Left lung (tissue), 10 donors: ENCODE data around the gene ACSM3. TPM values are rescaled to one million over a fixed set of nuclear protein-coding genes. Genes with fewer than 3 reads are reported as not detected.

ENCODE experiments used
- ATAC-seq: fragments of 200-7000 bp; cut with Tn5 transposase; one replicate; pipeline ENCODE4 v1.9.1; 2020; ENCODE audit warnings: moderate library complexity
- DNase-seq, 4 donors: peaks; one replicate each; pipeline ENCODE4 v3.0.0-alpha.2; 2013 to 2020
- H3K27ac ChIP-seq, 2 donors: fragments of 200-600 bp; sonication (generic) in 1 of 2; one replicate each; pipeline versions ENCODE4 v1.5.0 to v1.8.0; 2020 to 2021
- H3K27me3 ChIP-seq, 2 donors: fragments of 200-600 bp; sonication (generic) in 1 of 2; one replicate each; pipeline versions ENCODE4 v1.5.0 to v1.8.0; 2020 to 2021
- H3K36me3 ChIP-seq, 2 donors: fragments of 200-600 bp; sonication (generic) in 1 of 2; one replicate each; pipeline versions ENCODE4 v1.5.0 to v1.8.0; 2020 to 2021
- H3K4me1 ChIP-seq, 2 donors: fragments of 200-600 bp; one replicate each; pipeline ENCODE4 v1.8.0; 2021
- H3K4me3 ChIP-seq, 2 donors: fragments of 200-600 bp; sonication (generic) in 1 of 2; one replicate each; pipeline versions ENCODE4 v1.5.0 to v1.8.0; 2020 to 2021; ENCODE audit warnings: mild to moderate bottlenecking in 1 of 2
- H3K9me3 ChIP-seq, 2 donors: fragments of 200-600 bp; sonication (generic) in 1 of 2; one replicate each; pipeline versions ENCODE4 v1.5.0 to v1.8.0; 2020 to 2021
- intact Hi-C, 2 donors: fragments of 100-400 bp; cut with DNase I; formaldehyde crosslinking; loops; one replicate each; pipeline versions ENCODE4 v1.11.2 to v1.14.2; 2022
- polyA plus RNA-seq, 6 donors: library from polyadenylated mRNA; unstranded; fragments of 120-200 nt; gene quantifications; one replicate each; pipeline ENCODE4 v1.2.1, GENCODE V29; 2013; ENCODE audit not compliant: insufficient read length in 6 of 6
- total RNA-seq, 2 donors: library from RNA; stranded (reverse); fragmentation: NEBNext Ultra II Directional; extraction: Animal tissue kit (Norgen Biotek cat#: 25700); gene quantifications; one replicate each; pipeline ENCODE4 v1.2.1, GENCODE V29; 2021
- TF ChIP-seq, protein P1 (sequence below), 2 donors: fragments of 200-600 bp; sonication (generic) in 1 of 2; IDR thresholded peaks; one replicate each; pipeline versions ENCODE4 v1.5.0 to v1.8.0; 2021; ENCODE audit warnings: antibody characterized with exemption in 2 of 2
- donor health status: DM: no; HTN: yes; CAD: no.
- donor health status: DM: no; HTN: no; CAD: no.

ACSM3 gene
- total and polyA plus RNA-seq, 8 donors: 15.7 to 75.9 (median 56.9) TPM

DNA sequence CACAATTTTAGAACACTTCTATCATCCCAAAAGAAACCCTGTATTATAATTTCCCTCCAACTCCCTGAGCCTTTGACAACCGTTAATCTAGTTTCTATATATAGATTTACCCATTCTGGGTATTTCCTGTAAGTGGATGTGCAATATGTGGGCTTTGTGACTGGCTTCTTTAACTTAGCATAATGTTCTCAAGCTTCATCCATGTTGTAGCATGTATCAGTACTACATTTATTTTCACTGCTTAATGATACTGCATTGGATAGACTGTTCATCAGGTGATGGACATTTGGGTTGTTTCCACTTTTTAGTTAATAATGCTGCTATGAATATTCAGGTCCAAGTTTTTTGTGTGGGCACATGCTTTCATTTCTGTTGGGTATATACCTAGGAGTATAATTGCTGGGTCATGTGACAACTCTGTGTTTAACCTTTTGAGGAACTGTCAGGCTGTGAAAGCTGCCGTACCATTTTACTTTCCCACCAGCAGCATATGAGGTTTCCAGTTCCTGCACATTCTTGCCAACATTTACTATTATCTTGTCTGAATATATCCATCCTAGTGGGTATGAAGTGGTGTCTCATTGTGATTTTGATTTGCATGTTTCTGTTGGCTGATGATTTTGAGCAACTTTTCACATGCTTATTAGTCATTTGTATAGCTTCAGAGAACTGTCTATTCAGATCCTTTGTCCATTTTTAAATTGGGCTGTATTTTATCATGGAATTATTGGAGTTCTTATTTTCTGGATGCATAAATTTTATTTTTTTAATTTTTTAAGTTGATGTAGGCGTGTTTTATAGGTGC lies 58.9 kb downstream of the ACSM3 start:
- TF ChIP-seq, protein P1, sequence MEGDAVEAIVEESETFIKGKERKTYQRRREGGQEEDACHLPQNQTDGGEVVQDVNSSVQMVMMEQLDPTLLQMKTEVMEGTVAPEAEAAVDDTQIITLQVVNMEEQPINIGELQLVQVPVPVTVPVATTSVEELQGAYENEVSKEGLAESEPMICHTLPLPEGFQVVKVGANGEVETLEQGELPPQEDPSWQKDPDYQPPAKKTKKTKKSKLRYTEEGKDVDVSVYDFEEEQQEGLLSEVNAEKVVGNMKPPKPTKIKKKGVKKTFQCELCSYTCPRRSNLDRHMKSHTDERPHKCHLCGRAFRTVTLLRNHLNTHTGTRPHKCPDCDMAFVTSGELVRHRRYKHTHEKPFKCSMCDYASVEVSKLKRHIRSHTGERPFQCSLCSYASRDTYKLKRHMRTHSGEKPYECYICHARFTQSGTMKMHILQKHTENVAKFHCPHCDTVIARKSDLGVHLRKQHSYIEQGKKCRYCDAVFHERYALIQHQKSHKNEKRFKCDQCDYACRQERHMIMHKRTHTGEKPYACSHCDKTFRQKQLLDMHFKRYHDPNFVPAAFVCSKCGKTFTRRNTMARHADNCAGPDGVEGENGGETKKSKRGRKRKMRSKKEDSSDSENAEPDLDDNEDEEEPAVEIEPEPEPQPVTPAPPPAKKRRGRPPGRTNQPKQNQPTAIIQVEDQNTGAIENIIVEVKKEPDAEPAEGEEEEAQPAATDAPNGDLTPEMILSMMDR (IDR thresholded peaks at IDR 0.05): no peak
- intact Hi-C loops: no loop called here
- DNase-seq (no peak), ATAC-seq (no peak)
- no peaks in the 10 kb centered on the region for H3K27me3 ChIP-seq
- H3K9me3 ChIP-seq: no peaks in the 10 kb centered on the region
- no peak overlapping the region for H3K4me3 ChIP-seq
- no peak overlapping the region for H3K27ac ChIP-seq
- H3K4me1 ChIP-seq: no peaks in the 10 kb centered on the region
- peaks cover 0 to 5% of the 10 kb centered on the region in 2 donors for H3K36me3 ChIP-seq

- no peak overlapping the region for H3K4me3 ChIP-seq
- peaks cover 0 to 5% of the 10 kb centered on the region in 2 donors for H3K36me3 ChIP-seq
- H3K4me1 ChIP-seq: no peaks in the 10 kb centered on the region
- H3K27ac ChIP-seq: no peak overlapping the region
- no peaks in the 10 kb centered on the region for H3K27me3 ChIP-seq
- TF ChIP-seq, protein P1 (IDR thresholded peaks at IDR 0.05): no peak
- no peak for DNase-seq
- ATAC-seq: no peak
- intact Hi-C loops: no loop called here
- no peaks in the 10 kb centered on the region for H3K9me3 ChIP-seq
Measured at GRCh38 chr16:20826039-20826566, 62.3 kb downstream of the ACSM3 start.

DNA sequence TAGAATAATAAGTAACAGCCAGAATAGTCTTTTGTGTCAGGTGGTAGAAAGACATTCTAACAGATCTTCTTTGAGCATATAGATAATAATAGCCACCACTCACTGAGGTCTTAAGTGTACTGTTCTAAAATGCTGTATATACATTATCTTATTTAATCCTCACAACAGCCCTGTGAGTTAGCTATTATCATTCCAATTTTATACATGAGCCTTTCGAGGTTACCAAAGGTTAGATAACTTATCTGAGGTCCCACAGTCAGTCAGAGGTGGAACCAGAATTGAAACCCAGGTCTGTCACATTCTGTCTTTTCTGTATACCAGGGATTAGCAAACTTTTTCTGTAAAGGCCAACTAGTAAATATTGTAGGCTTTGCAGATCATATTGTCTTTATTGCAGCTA lies 65.7 kb downstream of the ACSM3 start:
- H3K4me3 ChIP-seq: no peak overlapping the region
- DNase-seq (no peak), ATAC-seq (no peak)
- no peaks in the 10 kb centered on the region for H3K9me3 ChIP-seq
- no peaks in the 10 kb centered on the region for H3K4me1 ChIP-seq
- peaks cover 0 to 4% of the 10 kb centered on the region in 2 donors for H3K36me3 ChIP-seq
- TF ChIP-seq, protein P1 (IDR thresholded peaks at IDR 0.05): no peak
- intact Hi-C loops: no loop called here
- no peaks in the 10 kb centered on the region for H3K27me3 ChIP-seq
- H3K27ac ChIP-seq: no peak overlapping the region

DNA sequence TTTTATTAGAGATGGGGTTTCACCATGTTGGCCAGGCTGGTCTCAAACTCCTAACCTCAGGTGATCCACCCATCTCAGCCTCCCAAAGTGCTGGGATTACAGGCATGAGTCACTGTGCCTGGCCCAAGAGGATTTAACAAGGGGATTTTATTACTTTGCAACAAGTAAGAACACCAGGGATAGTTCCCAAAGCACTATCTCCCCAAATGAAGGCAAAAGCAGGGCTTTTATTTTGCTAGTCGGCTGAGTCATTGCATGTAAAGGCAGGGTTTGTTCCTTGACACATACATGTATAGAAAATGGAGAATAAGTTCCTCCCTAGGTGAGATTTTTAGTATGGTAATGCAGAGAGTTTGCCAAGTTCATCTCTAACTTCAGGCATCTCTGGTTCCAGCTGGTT lies 66.6 kb downstream of the ACSM3 start:
- Histone ChIP-seq H3K9me3 (no peaks in the 10 kb centered on the region), H3K27ac (no peak overlapping the region), H3K27me3 (no peaks in the 10 kb centered on the region), H3K4me1 (no peaks in the 10 kb centered on the region), H3K36me3 (peaks cover 0 to 7% of the 10 kb centered on the region in 2 donors), H3K4me3 (no peak overlapping the region)
- TF ChIP-seq, protein P1 (IDR thresholded peaks at IDR 0.05): no peak
- ATAC-seq (no peak), DNase-seq (no peak)
- intact Hi-C loops: no loop called here

DNA sequence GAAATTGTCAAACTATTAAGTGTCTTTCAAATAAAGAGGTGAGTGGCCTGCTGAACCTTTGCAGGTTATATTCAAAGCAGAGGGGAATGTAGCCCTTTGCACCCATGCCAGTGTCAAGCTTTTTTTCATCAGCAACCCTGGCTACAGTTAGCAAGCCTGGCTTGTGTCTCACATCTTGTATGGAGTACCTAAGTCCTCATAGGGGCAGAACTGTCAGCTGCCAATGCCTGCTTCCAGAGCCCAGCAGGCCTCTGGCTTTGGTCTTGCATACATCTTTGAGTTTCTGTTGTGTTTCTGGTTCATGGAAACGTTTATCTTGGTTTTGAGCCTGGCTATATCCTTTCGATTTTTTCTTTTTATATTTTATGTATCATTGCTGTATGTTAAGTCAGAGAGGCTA lies 69.3 kb downstream of the ACSM3 start:
- TF ChIP-seq, protein P1 (IDR thresholded peaks at IDR 0.05): no peak
- H3K36me3 ChIP-seq: peaks cover 0 to 17% of the 10 kb centered on the region in 2 donors
- DNase-seq: no peak
- peaks cover 0 to 6% of the 10 kb centered on the region in 2 donors for H3K9me3 ChIP-seq
- H3K4me1 ChIP-seq: no peaks in the 10 kb centered on the region
- H3K4me3 ChIP-seq: no peak overlapping the region
- ATAC-seq: no peak
- no peaks in the 10 kb centered on the region for H3K27me3 ChIP-seq
- H3K27ac ChIP-seq: no peak overlapping the region
- intact Hi-C loops: no loop called here
